MM.1S (cell line): ENCODE measurements around the gene ZDHHC1.

Source experiments
- CTCF ChIP-seq: fragments of 300-600 bp; sonication (generic); IDR thresholded peaks from 2 replicates; pipeline ENCODE4 v1.5.1; 2016; ENCODE audit warnings: antibody characterized with exemption, low read length, mixed read lengths
- EZH2 ChIP-seq: fragments of 300-600 bp; sonication (generic); optimal IDR thresholded peaks from 2 replicates; pipeline ENCODE3; 2017; ENCODE audit warnings: low read depth, mild to moderate bottlenecking, antibody characterized with exemption, low read length, mixed read lengths

GRCh38 chr16:67464565-67464964, 48.3 kb upstream of the ZDHHC1 start:
- TF ChIP-seq CTCF (no peak), EZH2 (no peak)
